ENCODE measurements around the gene KDSR. TPM values are rescaled to one million over a fixed set of nuclear protein-coding genes. Genes with fewer than 3 reads are reported as not detected.

KDSR gene, protein sequence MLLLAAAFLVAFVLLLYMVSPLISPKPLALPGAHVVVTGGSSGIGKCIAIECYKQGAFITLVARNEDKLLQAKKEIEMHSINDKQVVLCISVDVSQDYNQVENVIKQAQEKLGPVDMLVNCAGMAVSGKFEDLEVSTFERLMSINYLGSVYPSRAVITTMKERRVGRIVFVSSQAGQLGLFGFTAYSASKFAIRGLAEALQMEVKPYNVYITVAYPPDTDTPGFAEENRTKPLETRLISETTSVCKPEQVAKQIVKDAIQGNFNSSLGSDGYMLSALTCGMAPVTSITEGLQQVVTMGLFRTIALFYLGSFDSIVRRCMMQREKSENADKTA
- total RNA-seq, result 10 to 100 TPM; 25.2 to 69.1 (median 56.3) TPM
- 32.8 TPM for total RNA-seq (2013)
- total RNA-seq, result 31.7 to 171 (median 88.6) reads per million in 29 experiments

GRCh38 chr18:63367053-63367953 lies at the start of gene KDSR:
Gene KDSR (minus strand): TSS chr18:63367206. CDS start chr18:63367118, 88 bp downstream.
- Histone ChIP-seq H3K9me3 (no peaks in the 10 kb centered on the region), H3K4me1 (ENCODE audit: control insufficient read depth in 1 of 2, extremely low read depth in 1 of 2, insufficient read depth in 2 of 2, low read length in 2 of 2) (peaks cover 7 to 33% of the 10 kb centered on the region in 2 experiments), H3K27ac (ENCODE audit: low read length) (peak within 1 kb of the TSS; percentile 68), H3K27me3 (replicated peaks in 1 of 2; ENCODE audit: control insufficient read depth in 2 of 2, extremely low read depth in 1 of 2, insufficient read depth in 2 of 2, low read length in 1 of 2) (no peaks in the 10 kb centered on the region), H3K36me3 (ENCODE audit: control insufficient read depth in 2 of 2, extremely low read depth in 1 of 2, insufficient read depth in 1 of 2, low read length in 1 of 2) (peaks cover 0 to 2% of the 10 kb centered on the region in 2 donors), H3K4me3 (ENCODE audit: control insufficient read depth in 1 of 2, extremely low read depth in 1 of 2, low read length in 1 of 2) (peak within 1 kb of the TSS; percentile 92 to 94)
- ChIA-PET CTCF (interaction anchor here in 1 of 2 donors (0.5 to 0.9 kb wide), 2 partner anchors 56 to 71 kb away, joined by 3 to 5 read pairs; no protein-coding TSS in a partner anchor), POLR2A (interaction anchor here in 1 of 2 donors (0.9 kb wide), 1 partner anchor 29 kb away, joined by 10 read pairs; no protein-coding TSS in a partner anchor)
- peak; percentile 88 to 92 (median 90) for ATAC-seq (replicated peaks in 1 of 4)
- Mint-ChIP-seq H3K27me3 (no peaks in the 10 kb centered on the region), H3K4me1 (peaks cover 42 to 46% (median 46%) of the 10 kb centered on the region in 3 donors), H3K36me3 (peaks cover 11% of the 10 kb centered on the region), H3K4me3 (peak within 1 kb of the TSS; percentile 86 to 93 (median 87)), H3K9me3 (peaks cover 0 to 5% (median 0%) of the 10 kb centered on the region in 3 donors), H3K27ac (peak within 1 kb of the TSS; percentile 84 to 86)
- WGBS (ENCODE audit: insufficient coverage), result under 1% methylated on average over 75 of the region's 90 CpGs
- peak; percentile 47 to 87 (median 74) for DNase-seq

DNA sequence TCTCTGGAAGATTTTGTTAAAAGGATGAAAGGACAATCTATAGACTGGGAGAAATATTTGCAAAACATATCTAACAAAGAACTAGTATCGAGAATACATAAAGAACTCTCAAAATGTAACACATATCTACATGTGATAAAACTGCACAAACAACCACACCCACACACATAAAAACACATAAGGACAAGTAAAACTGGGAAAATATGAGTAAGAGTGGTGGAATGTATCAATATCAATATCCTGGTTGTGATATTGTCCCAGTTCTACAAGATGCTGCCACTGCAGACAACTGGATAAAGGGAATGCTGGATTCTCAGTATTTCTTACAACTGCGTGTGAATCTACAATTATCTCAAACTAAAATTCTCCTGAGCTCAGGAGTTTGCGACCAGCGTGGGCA lies 45.9 kb upstream of the KDSR start:
- Mint-ChIP-seq H3K4me3 (no peak overlapping the region), H3K36me3 (peaks cover 40% of the 10 kb centered on the region), H3K9me3 (no peaks in the 10 kb centered on the region), H3K27me3 (no peaks in the 10 kb centered on the region), H3K27ac (peak overlapping the region in 1 of 2 donors; percentile 14), H3K4me1 (peaks cover 37 to 54% (median 54%) of the 10 kb centered on the region in 3 donors)
- Histone ChIP-seq H3K4me3 (ENCODE audit: control insufficient read depth in 1 of 2, extremely low read depth in 1 of 2, low read length in 1 of 2) (no peak overlapping the region), H3K27me3 (replicated peaks in 1 of 2; ENCODE audit: control insufficient read depth in 2 of 2, extremely low read depth in 1 of 2, insufficient read depth in 2 of 2, low read length in 1 of 2) (no peaks in the 10 kb centered on the region), H3K36me3 (ENCODE audit: control insufficient read depth in 2 of 2, extremely low read depth in 1 of 2, insufficient read depth in 1 of 2, low read length in 1 of 2) (peaks cover 3 to 66% of the 10 kb centered on the region in 2 donors), H3K4me1 (ENCODE audit: control insufficient read depth in 1 of 2, extremely low read depth in 1 of 2, insufficient read depth in 2 of 2, low read length in 2 of 2) (peaks cover 0 to 2% of the 10 kb centered on the region in 2 experiments), H3K27ac (ENCODE audit: low read length) (no peak overlapping the region), H3K9me3 (no peaks in the 10 kb centered on the region)
- POLR2A ChIA-PET, result no interaction called here
- ATAC-seq (replicated peaks in 1 of 4) (no peak), DNase-seq (no peak)
- CTCF ChIA-PET, result no interaction called here
- WGBS (ENCODE audit: insufficient coverage), result no CpG with 5 or more reads among the region's 4 CpGs

- H3K4me3 ChIP-seq (ENCODE audit: control insufficient read depth in 1 of 2, extremely low read depth in 1 of 2, low read length in 1 of 2), result no peak overlapping the region
- ChIA-PET POLR2A (interaction anchor here (0.6 to 0.9 kb wide), 3 partner anchors 16 to 47 kb away, joined by 3 to 6 read pairs (median 4); no protein-coding TSS in a partner anchor), CTCF (interaction anchor here (0.6 to 0.9 kb wide), 4 partner anchors 79 to 695 kb away, joined by 3 to 5 read pairs (median 4); partner anchors contain the start of gene PHLPP1 (in 1 of the 2))
- H3K9me3 Mint-ChIP-seq, result no peaks in the 10 kb centered on the region
- H3K9me3 ChIP-seq, result no peaks in the 10 kb centered on the region
- H3K4me3 Mint-ChIP-seq, result no peak overlapping the region
- no peak overlapping the region for H3K27ac ChIP-seq (ENCODE audit: low read length)
- ATAC-seq (replicated peaks in 1 of 4) (no peak), DNase-seq (no peak)
- peaks cover 43 to 66% (median 64%) of the 10 kb centered on the region in 3 donors for H3K4me1 Mint-ChIP-seq
- WGBS (ENCODE audit: insufficient coverage), result 50% methylated on average over 1 of the region's 4 CpGs
- peaks cover 0 to 69% of the 10 kb centered on the region in 2 donors for H3K36me3 ChIP-seq (ENCODE audit: control insufficient read depth in 2 of 2, extremely low read depth in 1 of 2, insufficient read depth in 1 of 2, low read length in 1 of 2)
- H3K4me1 ChIP-seq (ENCODE audit: control insufficient read depth in 1 of 2, extremely low read depth in 1 of 2, insufficient read depth in 2 of 2, low read length in 2 of 2), result peaks cover 0 to 2% of the 10 kb centered on the region in 2 experiments
- H3K27me3 Mint-ChIP-seq, result no peaks in the 10 kb centered on the region
- peak overlapping the region; percentile 71 to 75 for H3K27ac Mint-ChIP-seq
- peaks cover 56% of the 10 kb centered on the region for H3K36me3 Mint-ChIP-seq
- H3K27me3 ChIP-seq (replicated peaks in 1 of 2; ENCODE audit: control insufficient read depth in 2 of 2, extremely low read depth in 1 of 2, insufficient read depth in 2 of 2, low read length in 1 of 2), result no peaks in the 10 kb centered on the region
These were observed 43.8 kb upstream of the KDSR start for GRCh38 chr18:63410792-63411191.

DNA sequence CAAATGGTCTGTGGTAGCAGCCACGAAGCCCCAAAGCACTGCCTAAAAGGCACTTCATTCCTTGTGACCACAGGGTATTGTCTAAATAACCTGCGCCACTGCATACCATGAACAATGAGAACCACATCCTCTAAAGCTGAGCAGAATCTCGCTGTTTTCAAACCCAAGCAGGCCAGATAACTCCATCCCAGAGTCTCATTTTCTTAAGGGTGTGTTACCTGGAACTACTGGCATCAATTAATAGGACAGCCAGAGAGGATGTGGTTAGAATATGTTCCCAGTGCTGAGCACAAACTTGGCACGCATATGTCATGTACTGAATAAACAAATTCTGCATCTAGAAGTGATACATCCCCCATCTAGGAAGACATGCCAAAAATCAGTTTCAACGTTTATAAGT lies 42.3 kb upstream of the KDSR start:
- Mint-ChIP-seq H3K9me3 (no peaks in the 10 kb centered on the region), H3K27me3 (no peaks in the 10 kb centered on the region), H3K36me3 (peaks cover 48% of the 10 kb centered on the region), H3K4me1 (peaks cover 36 to 63% (median 54%) of the 10 kb centered on the region in 3 donors), H3K4me3 (peak overlapping the region in 1 of 3 donors; percentile 6), H3K27ac (peak overlapping the region; percentile 75 to 84)
- Histone ChIP-seq H3K9me3 (no peaks in the 10 kb centered on the region), H3K4me1 (ENCODE audit: control insufficient read depth in 1 of 2, extremely low read depth in 1 of 2, insufficient read depth in 2 of 2, low read length in 2 of 2) (peaks cover 0 to 2% of the 10 kb centered on the region in 2 experiments), H3K4me3 (ENCODE audit: control insufficient read depth in 1 of 2, extremely low read depth in 1 of 2, low read length in 1 of 2) (no peak overlapping the region), H3K27ac (ENCODE audit: low read length) (no peak overlapping the region), H3K27me3 (replicated peaks in 1 of 2; ENCODE audit: control insufficient read depth in 2 of 2, extremely low read depth in 1 of 2, insufficient read depth in 2 of 2, low read length in 1 of 2) (no peaks in the 10 kb centered on the region), H3K36me3 (ENCODE audit: control insufficient read depth in 2 of 2, extremely low read depth in 1 of 2, insufficient read depth in 1 of 2, low read length in 1 of 2) (peaks cover 0 to 64% of the 10 kb centered on the region in 2 donors)
- POLR2A ChIA-PET, result interaction anchor here (0.6 to 0.9 kb wide), 2 partner anchors 13 to 255 kb away, joined by 3 to 5 read pairs; partner anchors contain the start of gene VPS4B (in 1 of the 2)
- CTCF ChIA-PET, result no interaction called here
- DNase-seq (peak in 1 of 35 experiments; percentile 27), ATAC-seq (replicated peaks in 1 of 4) (peak in 3 of 4 experiments; percentile 52 to 73 (median 61))
- 67% methylated on average over 1 of the region's 5 CpGs for WGBS (ENCODE audit: insufficient coverage)

DNA sequence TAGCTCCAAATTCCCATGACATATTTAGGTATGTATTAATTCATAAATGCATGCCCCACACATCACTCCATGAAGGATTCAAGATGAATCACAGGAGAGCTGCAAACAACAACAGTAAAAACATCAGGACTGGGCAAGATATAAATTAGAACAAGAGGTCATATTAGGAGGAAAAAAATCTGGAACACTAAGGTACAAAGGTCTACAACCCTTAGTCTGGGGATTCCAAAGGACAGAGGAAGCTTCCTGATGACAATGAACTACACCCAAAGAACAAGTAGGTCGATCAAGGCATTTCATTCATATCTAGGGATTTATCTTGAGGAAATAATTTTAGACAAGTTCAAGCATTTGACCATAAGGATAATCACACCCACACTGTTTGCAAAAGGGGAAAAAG lies 40.7 kb upstream of the KDSR start:
- Mint-ChIP-seq H3K4me1 (peaks cover 22 to 52% (median 44%) of the 10 kb centered on the region in 3 donors), H3K4me3 (no peak overlapping the region), H3K27me3 (no peaks in the 10 kb centered on the region), H3K36me3 (peaks cover 54% of the 10 kb centered on the region), H3K27ac (peak overlapping the region; percentile 9 to 69), H3K9me3 (no peaks in the 10 kb centered on the region)
- DNase-seq (no peak), ATAC-seq (replicated peaks in 1 of 4) (no peak)
- no CpG with 5 or more reads among the region's 1 CpG for WGBS (ENCODE audit: insufficient coverage)
- Histone ChIP-seq H3K27ac (ENCODE audit: low read length) (no peak overlapping the region), H3K27me3 (replicated peaks in 1 of 2; ENCODE audit: control insufficient read depth in 2 of 2, extremely low read depth in 1 of 2, insufficient read depth in 2 of 2, low read length in 1 of 2) (no peaks in the 10 kb centered on the region), H3K4me3 (ENCODE audit: control insufficient read depth in 1 of 2, extremely low read depth in 1 of 2, low read length in 1 of 2) (no peak overlapping the region), H3K36me3 (ENCODE audit: control insufficient read depth in 2 of 2, extremely low read depth in 1 of 2, insufficient read depth in 1 of 2, low read length in 1 of 2) (peaks cover 0 to 69% of the 10 kb centered on the region in 2 donors), H3K4me1 (ENCODE audit: control insufficient read depth in 1 of 2, extremely low read depth in 1 of 2, insufficient read depth in 2 of 2, low read length in 2 of 2) (peaks cover 0 to 2% of the 10 kb centered on the region in 2 experiments), H3K9me3 (no peaks in the 10 kb centered on the region)
- ChIA-PET POLR2A (no interaction called here), CTCF (interaction anchor here in 1 of 2 donors (0.5 kb wide), 1 partner anchor 33 kb away, joined by 9 read pairs; no protein-coding TSS in a partner anchor)

- H3K36me3 ChIP-seq (ENCODE audit: control insufficient read depth in 2 of 2, extremely low read depth in 1 of 2, insufficient read depth in 1 of 2, low read length in 1 of 2), result peaks cover 0 to 73% of the 10 kb centered on the region in 2 donors
- no peaks in the 10 kb centered on the region for H3K27me3 ChIP-seq (replicated peaks in 1 of 2; ENCODE audit: control insufficient read depth in 2 of 2, extremely low read depth in 1 of 2, insufficient read depth in 2 of 2, low read length in 1 of 2)
- H3K9me3 Mint-ChIP-seq, result no peaks in the 10 kb centered on the region
- peaks cover 21 to 41% (median 38%) of the 10 kb centered on the region in 3 donors for H3K4me1 Mint-ChIP-seq
- WGBS (ENCODE audit: insufficient coverage), result 100% methylated on average over 1 of the region's 3 CpGs
- no peak overlapping the region for H3K27ac ChIP-seq (ENCODE audit: low read length)
- peaks cover 58% of the 10 kb centered on the region for H3K36me3 Mint-ChIP-seq
- ChIA-PET POLR2A (no interaction called here), CTCF (no interaction called here)
- peaks cover 0 to 2% of the 10 kb centered on the region in 2 experiments for H3K4me1 ChIP-seq (ENCODE audit: control insufficient read depth in 1 of 2, extremely low read depth in 1 of 2, insufficient read depth in 2 of 2, low read length in 2 of 2)
- H3K4me3 ChIP-seq (ENCODE audit: control insufficient read depth in 1 of 2, extremely low read depth in 1 of 2, low read length in 1 of 2), result no peak overlapping the region
- ATAC-seq (replicated peaks in 1 of 4), result no peak
- no peak for DNase-seq
- H3K9me3 ChIP-seq, result no peaks in the 10 kb centered on the region
- H3K27ac Mint-ChIP-seq, result no peak overlapping the region
- no peak overlapping the region for H3K4me3 Mint-ChIP-seq
- no peaks in the 10 kb centered on the region for H3K27me3 Mint-ChIP-seq
These were observed 39.0 kb upstream of the KDSR start for GRCh38 chr18:63405986-63406385.
